IPS DF 4.7 (cell line): Measurements from ENCODE around the gene SLC28A2.

Experiments used
- DNase-seq: peaks from one replicate; pipeline ENCODE4 v3.0.0-alpha.2; 2013; ENCODE audit warnings: low spot score; ENCODE audit errors: extremely low read depth

The SLC28A2 gene

DNA sequence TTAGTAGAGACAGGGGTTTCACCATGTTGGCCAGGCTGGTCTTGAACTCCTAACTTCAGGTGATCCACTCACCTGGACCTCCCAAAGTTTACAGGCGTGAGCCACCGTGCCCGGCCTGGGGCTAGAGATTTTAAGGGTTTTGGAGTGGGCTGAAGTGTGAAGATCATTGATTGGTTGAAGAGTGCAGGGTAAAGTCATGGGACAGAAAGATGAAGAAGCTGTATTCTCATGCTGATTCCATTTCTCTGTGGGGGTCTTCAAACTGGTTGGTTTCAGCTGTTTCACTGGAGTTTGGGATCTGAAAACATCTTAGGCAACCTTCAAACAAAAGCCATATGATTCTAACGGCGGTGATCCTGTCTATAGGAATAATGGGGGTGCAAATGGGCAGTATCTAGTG lies 74.2 kb downstream of the SLC28A2 start:
- no peak for DNase-seq

- DNase-seq = no peak
Observed at GRCh38 chr15:45326741-45327140, 74.7 kb downstream of the SLC28A2 start.
